AG10803 (cell line): ENCODE results near the gene EEFSEC.

ENCODE experiments used
- DNase-seq: peaks from one replicate; pipeline ENCODE4 v3.0.0; 2010; ENCODE audit warnings: low read depth
- H3K4me3 ChIP-seq: 2 replicates; pipeline ENCODE4 v1.5.1; 2011; ENCODE audit warnings: mild to moderate bottlenecking, low read length, control low read depth
- TF ChIP-seq, protein P1 (sequence below): conservative IDR thresholded peaks from 2 replicates; pipeline ENCODE4 v1.5.1; 2011; ENCODE audit warnings: mild to moderate bottlenecking, low read length, control low read depth, inconsistent platforms

The EEFSEC gene

DNA sequence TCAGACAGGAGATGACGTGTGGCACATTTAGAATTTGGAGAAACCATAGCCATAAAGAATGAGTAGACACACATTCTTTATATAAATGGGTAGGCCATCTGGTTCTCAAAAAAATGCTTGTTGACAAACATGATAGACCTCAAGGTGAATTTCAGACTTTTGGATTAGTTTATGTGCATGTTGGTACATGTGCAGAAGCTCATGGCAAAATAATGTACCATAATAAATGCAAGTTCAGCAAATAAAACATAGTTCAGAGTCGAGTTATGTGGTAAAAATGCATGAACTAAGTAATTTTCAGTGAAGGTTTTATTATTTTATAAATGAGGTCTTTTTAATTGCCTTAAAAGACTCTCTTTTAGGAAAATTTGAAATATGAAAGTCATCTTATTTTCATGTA lies 24.6 kb downstream of the EEFSEC start:
- TF ChIP-seq, protein P1, sequence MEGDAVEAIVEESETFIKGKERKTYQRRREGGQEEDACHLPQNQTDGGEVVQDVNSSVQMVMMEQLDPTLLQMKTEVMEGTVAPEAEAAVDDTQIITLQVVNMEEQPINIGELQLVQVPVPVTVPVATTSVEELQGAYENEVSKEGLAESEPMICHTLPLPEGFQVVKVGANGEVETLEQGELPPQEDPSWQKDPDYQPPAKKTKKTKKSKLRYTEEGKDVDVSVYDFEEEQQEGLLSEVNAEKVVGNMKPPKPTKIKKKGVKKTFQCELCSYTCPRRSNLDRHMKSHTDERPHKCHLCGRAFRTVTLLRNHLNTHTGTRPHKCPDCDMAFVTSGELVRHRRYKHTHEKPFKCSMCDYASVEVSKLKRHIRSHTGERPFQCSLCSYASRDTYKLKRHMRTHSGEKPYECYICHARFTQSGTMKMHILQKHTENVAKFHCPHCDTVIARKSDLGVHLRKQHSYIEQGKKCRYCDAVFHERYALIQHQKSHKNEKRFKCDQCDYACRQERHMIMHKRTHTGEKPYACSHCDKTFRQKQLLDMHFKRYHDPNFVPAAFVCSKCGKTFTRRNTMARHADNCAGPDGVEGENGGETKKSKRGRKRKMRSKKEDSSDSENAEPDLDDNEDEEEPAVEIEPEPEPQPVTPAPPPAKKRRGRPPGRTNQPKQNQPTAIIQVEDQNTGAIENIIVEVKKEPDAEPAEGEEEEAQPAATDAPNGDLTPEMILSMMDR, result no peak
- DNase-seq, result no peak
- H3K4me3 ChIP-seq, result no peak overlapping the region

DNA sequence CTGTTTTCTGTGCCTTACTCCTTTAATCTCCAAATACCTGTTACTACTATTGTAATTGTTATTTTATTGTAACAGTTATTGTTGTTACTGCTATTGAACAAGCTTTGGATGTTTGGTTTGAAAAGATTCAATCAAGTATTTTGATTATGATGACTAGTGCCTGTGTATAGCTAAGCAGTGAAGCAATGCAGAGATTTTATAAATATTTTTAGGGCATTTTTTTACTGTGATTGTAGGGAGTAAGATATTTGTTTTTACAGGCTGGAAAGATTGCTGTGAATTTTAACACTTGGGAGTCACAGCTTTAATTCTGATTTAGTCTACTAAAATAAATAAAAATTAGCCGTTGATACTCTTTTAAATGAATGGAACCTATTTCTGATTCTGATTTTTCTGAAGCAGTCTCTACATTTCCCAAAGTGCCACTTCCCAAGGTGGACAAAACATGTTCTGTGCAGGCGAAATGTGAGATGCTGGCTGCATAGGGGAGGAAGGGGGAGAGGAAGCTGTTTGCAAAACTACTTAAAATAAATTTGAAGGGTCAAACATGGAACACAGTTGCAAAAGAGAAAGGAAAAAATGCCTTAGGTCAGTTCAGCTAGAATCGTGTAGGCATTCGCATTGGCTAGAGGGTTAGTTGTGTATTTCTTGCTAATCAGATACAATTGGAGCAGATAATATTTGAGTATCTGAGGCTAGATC lies 25.7 kb downstream of the EEFSEC start:
- no peak for DNase-seq
- TF ChIP-seq, protein P1, result no peak
- no peak overlapping the region for H3K4me3 ChIP-seq

DNA sequence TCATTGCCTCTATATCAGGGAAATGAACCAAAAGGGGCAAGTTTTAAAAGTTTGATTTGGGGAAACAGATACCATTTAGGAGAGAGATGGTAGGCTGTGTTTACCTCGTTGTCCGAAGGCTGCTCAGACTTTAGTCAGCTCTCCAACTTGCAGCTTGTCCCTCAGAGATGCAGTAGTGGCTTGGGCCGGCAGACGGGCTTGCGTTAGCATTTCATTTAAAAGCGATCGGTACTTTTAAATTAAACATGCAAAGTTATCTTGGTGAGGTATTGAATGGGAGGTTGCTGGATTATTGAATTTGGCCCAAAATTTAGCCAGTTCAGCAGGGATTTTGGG lies 26.2 kb downstream of the EEFSEC start:
- TF ChIP-seq, protein P1, result no peak
- DNase-seq, result no peak
- no peak overlapping the region for H3K4me3 ChIP-seq

DNA sequence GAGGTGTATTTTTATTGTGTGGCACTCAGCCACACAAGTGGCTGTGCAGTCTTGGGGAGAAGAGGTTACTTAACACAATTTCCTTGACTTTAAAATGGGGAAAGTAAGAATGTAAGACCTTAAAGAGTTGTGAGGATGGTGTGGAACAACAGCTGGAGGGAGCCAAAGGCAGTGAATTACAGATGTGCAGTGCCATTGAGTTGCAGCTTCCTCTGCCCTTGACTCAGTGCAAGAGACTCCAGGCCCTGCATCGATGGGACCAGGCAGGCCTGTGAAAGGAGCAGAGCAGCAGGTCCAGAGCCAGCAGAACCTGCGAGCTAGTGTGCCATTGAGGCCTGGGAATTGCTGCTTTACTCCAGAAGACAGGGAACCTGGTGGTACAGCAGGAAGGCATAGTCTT lies 27.2 kb downstream of the EEFSEC start:
- H3K4me3 ChIP-seq, result no peak overlapping the region
- DNase-seq, result no peak
- TF ChIP-seq, protein P1, result no peak

DNA sequence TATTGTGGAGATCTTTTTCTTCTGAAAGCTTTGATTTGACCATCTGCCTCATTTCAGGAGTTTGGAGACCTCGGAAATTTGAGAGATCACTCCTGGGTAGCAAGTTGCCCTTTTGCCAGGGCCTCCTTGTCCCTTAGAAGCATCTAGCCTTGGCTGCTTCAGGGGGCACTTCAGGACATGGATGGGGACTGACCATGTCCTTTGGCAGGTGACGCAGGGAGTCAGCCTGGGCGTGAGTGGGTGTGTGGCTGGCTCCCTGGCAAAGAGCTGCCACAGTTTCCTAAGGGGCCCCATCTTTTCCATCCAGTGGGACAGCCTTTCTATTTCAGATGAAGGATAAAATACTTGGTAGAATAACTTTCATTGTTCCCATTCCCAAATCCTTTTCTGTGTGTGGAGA lies 27.6 kb downstream of the EEFSEC start:
- no peak overlapping the region for H3K4me3 ChIP-seq
- TF ChIP-seq, protein P1, result no peak
- no peak for DNase-seq

DNA sequence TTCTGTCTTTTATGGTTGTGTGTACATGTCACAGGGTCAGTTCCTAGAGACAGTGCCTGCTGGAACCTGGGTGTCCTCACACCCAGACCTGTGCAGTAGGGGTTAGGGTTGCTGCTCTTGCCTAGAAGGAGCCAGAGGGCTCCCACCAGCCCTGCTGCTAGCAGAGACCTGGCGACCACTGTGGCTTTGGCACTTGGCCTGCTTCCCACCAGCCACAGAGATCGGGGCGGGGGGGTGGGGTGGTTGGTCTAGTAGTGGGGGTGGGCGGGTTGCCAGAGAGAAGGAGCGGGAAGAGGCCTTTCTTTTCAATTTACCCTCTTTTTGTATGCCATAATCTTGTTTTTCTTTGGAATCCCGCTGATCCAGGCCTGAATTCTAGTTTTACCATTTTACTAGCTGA lies 29.4 kb downstream of the EEFSEC start:
- H3K4me3 ChIP-seq, result no peak overlapping the region
- TF ChIP-seq, protein P1, result no peak
- no peak for DNase-seq

DNA sequence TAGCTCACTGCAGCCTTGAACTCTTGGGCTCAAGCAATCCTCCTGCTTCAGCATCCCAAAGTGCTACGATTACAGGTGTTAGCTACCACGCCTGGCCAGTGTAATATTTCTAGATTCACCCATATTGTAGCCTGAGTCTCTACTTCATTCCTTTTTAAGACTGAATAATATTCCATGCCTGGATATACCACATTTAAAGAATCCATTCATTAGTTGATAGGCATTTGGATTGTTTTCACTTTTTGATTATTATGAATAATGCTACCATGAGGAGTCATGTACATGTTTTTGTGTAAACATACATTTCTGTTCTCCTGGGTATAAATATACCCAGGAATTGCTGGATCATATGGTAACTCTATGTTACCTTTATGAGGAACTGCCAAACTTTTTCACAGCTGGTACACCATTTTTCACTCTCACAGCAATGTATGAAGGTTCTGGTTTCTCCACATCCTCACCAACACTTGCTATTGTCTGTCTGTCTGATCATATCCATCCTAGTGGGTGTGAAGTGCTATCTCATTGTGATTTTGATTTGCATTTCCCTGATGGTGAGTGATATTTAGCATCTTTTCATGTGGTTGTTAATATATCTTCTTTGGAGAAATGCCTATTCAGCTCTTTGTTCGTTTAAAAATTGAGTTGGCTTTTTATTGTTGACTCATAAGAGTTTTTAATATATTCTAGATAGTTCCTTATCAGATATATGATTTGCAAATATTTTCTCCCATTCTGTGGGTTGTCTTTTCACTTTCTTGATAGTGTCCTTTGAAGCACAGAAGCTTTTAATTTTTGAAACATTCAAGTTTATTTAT lies 32.6 kb downstream of the EEFSEC start:
- no peak for DNase-seq
- TF ChIP-seq, protein P1, result no peak
- H3K4me3 ChIP-seq, result no peak overlapping the region
